ENCODE measurements around the gene SLC38A11. TPM values are rescaled to one million over a fixed set of nuclear protein-coding genes. Genes with fewer than 3 reads are reported as not detected.
"Not testable (repeated sequence)": the region's sequence is repeated elsewhere in the genome, so short reads cannot be mapped to it uniquely, and the experiment has no call there.

Gene SLC38A11
- total RNA-seq, 2 donors from 2014 or later: 0.85 to 2.0 TPM

DNA sequence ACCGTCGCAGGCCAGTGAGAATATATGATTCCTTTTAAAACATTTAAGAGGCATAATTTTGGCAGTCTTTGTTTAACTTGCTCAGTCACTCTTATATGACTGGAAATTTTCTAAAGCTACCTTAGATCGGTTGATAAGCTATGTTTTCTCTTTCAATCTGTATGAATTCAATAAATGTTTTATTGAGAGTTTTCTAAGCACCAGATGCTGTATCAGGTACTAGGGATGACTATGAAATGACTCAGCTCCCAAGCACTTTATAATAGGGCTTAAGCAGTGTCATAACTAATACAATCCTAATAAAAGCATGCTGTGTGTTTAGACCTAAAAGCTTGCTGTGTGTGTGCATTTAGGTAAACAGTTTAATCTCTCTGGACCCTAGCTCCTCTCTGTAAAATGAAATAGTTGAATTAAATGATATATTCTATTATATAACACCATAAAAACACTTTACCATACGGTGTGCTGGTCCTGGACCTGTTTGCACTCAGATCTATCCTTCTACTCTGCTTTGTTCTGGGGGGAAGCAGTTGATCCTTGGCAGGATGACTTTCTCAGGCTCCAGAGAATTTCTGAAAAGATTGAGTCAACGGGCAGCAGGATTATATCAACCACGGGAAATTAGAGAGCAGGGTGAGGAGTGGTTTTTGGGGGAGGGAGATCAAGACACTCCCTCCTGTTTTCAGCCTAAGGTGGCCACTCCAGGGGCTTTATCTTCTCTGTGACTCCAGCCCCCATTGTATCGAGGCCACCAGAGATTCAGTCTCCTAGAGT lies 26.1 kb upstream of the SLC38A11 start:
- no peak overlapping the region for H3K4me3 ChIP-seq
- peaks cover 0 to 7% of the 10 kb centered on the region in 2 donors for H3K4me1 ChIP-seq (ENCODE audit: control insufficient read depth in 1 of 2, low read depth in 2 of 2)
- no peaks in the 10 kb centered on the region for H3K27me3 ChIP-seq (replicated peaks; ENCODE audit: insufficient read depth)
- DNase-seq (ENCODE audit: low spot score): no peak
- H3K36me3 ChIP-seq: no peaks in the 10 kb centered on the region
- TF ChIP-seq, protein P1, sequence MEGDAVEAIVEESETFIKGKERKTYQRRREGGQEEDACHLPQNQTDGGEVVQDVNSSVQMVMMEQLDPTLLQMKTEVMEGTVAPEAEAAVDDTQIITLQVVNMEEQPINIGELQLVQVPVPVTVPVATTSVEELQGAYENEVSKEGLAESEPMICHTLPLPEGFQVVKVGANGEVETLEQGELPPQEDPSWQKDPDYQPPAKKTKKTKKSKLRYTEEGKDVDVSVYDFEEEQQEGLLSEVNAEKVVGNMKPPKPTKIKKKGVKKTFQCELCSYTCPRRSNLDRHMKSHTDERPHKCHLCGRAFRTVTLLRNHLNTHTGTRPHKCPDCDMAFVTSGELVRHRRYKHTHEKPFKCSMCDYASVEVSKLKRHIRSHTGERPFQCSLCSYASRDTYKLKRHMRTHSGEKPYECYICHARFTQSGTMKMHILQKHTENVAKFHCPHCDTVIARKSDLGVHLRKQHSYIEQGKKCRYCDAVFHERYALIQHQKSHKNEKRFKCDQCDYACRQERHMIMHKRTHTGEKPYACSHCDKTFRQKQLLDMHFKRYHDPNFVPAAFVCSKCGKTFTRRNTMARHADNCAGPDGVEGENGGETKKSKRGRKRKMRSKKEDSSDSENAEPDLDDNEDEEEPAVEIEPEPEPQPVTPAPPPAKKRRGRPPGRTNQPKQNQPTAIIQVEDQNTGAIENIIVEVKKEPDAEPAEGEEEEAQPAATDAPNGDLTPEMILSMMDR (IDR thresholded peaks at IDR 0.05): no peak
- ATAC-seq (ENCODE audit: insufficient number of reproducible peaks, low FRiP score, low read depth): no peak
- no peaks in the 10 kb centered on the region for H3K9me3 ChIP-seq
- no peak overlapping the region for H3K27ac ChIP-seq

- not testable (repeated sequence) for H3K4me1 ChIP-seq (ENCODE audit: control insufficient read depth in 1 of 2, low read depth in 2 of 2); DNase-seq (ENCODE audit: low spot score); ATAC-seq (ENCODE audit: insufficient number of reproducible peaks, low FRiP score, low read depth)
Observed at GRCh38 chr2:164980688-164981087, 25.4 kb upstream of the SLC38A11 start.

GRCh38 chr2:164979113-164979512 lies 23.8 kb upstream of the SLC38A11 start:
- TF ChIP-seq, protein P1 (IDR thresholded peaks at IDR 0.05): no peak
- Histone ChIP-seq H3K4me1 (ENCODE audit: control insufficient read depth in 1 of 2, low read depth in 2 of 2) (peaks cover 0 to 7% of the 10 kb centered on the region in 2 donors), H3K36me3 (no peaks in the 10 kb centered on the region), H3K27ac (no peak overlapping the region), H3K27me3 (replicated peaks; ENCODE audit: insufficient read depth) (no peaks in the 10 kb centered on the region), H3K9me3 (no peaks in the 10 kb centered on the region), H3K4me3 (no peak overlapping the region)
- DNase-seq (ENCODE audit: low spot score) (no peak), ATAC-seq (ENCODE audit: insufficient number of reproducible peaks, low FRiP score, low read depth) (no peak)

More at GRCh38 chr2:164980688-164981087, 25.4 kb upstream of the SLC38A11 start:
- H3K27ac ChIP-seq; H3K9me3 ChIP-seq; H3K36me3 ChIP-seq; H3K4me3 ChIP-seq; H3K27me3 ChIP-seq (replicated peaks; ENCODE audit: insufficient read depth): not testable (repeated sequence)

DNA sequence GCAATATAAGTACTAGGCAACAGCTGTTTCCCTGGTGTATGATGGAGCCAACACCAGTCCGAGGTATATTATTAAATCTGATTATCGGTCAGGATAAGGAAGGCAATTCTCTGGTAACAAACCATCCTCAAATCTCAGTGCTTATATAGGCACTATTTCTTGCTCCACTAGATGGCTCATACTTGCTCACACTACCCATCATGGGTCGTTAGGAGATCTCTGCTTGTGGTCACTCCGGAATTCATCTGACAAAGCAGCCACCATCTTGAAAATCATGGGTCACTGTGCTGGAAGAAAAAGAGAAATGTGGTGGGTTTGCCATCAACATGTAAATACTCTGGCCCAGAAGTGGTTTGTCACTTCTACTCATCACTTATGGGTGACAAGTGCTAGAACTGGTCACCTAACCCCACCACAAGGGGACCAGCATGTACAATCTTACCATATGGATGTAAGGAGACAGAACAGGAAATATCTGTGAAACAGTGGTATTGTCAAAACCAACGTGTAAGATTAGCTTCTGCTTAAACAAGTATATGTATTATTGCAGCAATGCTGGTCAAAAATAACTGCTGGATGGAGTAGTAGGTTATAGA lies 21.6 kb upstream of the SLC38A11 start:
- not testable (repeated sequence) for H3K27ac ChIP-seq; H3K9me3 ChIP-seq; H3K27me3 ChIP-seq (replicated peaks; ENCODE audit: insufficient read depth); H3K4me3 ChIP-seq; H3K36me3 ChIP-seq; DNase-seq (ENCODE audit: low spot score); ATAC-seq (ENCODE audit: insufficient number of reproducible peaks, low FRiP score, low read depth); H3K4me1 ChIP-seq (ENCODE audit: control insufficient read depth in 1 of 2, low read depth in 2 of 2)

GRCh38 chr2:164976301-164976700 lies 21.0 kb upstream of the SLC38A11 start:
- no peaks in the 10 kb centered on the region for H3K27me3 ChIP-seq (replicated peaks; ENCODE audit: insufficient read depth)
- no peaks in the 10 kb centered on the region for H3K36me3 ChIP-seq
- H3K4me3 ChIP-seq: no peak overlapping the region
- H3K27ac ChIP-seq: no peak overlapping the region
- ATAC-seq (ENCODE audit: insufficient number of reproducible peaks, low FRiP score, low read depth) (no peak), DNase-seq (ENCODE audit: low spot score) (no peak)
- H3K4me1 ChIP-seq (ENCODE audit: control insufficient read depth in 1 of 2, low read depth in 2 of 2): peaks cover 0 to 4% of the 10 kb centered on the region in 2 donors
- no peaks in the 10 kb centered on the region for H3K9me3 ChIP-seq
- TF ChIP-seq, protein P1 (IDR thresholded peaks at IDR 0.05): no peak

DNA sequence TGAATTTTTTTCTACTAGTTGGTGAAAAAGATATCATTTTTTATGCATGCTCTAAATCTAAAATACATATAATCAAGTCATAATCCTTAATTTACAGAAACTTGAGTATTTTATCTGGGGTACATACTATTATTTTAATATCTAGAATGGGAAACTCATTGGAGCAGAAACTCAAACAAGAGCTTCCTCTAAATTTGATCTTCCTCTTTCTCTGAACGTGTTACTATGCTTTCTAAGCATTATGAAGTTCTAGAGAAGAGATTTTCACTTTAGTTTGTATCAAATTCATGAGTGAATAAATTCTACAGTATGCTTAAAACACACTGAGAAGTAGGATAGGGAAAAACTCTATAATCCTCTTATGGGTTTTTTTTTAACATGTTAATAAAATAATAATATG lies 20.6 kb upstream of the SLC38A11 start:
- Histone ChIP-seq H3K4me3 (no peak overlapping the region), H3K27ac (no peak overlapping the region), H3K27me3 (replicated peaks; ENCODE audit: insufficient read depth) (no peaks in the 10 kb centered on the region), H3K36me3 (no peaks in the 10 kb centered on the region), H3K9me3 (no peaks in the 10 kb centered on the region), H3K4me1 (ENCODE audit: control insufficient read depth in 1 of 2, low read depth in 2 of 2) (peaks cover 0 to under 1% of the 10 kb centered on the region in 2 donors)
- ATAC-seq (ENCODE audit: insufficient number of reproducible peaks, low FRiP score, low read depth) (no peak), DNase-seq (ENCODE audit: low spot score) (no peak)
- TF ChIP-seq, protein P1 (IDR thresholded peaks at IDR 0.05): no peak

Measured in thoracic aorta (tissue), 2 donors.